ENCODE measurements around the gene CENPU.

DNA sequence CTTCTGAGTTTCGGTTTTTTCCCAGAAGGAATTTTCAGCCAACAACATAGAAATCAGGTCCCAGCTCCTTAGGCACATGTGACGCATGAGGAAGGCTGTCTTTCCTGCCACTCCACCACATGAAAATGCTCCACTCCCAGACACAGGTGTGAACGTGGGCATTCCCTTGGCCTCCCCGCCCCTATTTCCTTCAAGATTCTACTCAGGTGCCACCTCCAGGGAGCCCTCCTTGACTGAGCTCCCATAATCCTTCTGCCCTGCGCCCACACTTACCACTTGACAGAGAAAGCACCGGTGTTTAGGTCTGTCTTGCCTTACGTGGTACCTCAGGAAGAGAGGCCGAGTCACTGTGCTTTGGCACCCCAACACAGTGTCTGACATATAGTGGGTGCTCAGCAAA lies 44.4 kb upstream of the CENPU start:
- no peak for TF ChIP-seq CTCF (IDR thresholded peaks at IDR 0.05)
- no peak for TF ChIP-seq POLR2AphosphoS5 (IDR thresholded peaks at IDR 0.05)
